GM18861 (cell line): ENCODE data around the gene PHRF1.
"Not testable (repeated sequence)": the region's sequence is repeated elsewhere in the genome, so short reads cannot be mapped to it uniquely, and the experiment has no call there.

ENCODE experiments used
- ATAC-seq: cut with Tn5 transposase; IDR thresholded peaks from one replicate; pipeline ENCODE4 v1.9.1; 2021; ENCODE audit not compliant: unreplicated experiment

PHRF1 gene

GRCh38 chr11:571802-572185 lies 4.5 kb upstream of the PHRF1 start:
- no peak for ATAC-seq

GRCh38 chr11:573146-573759 lies 3.0 kb upstream of the PHRF1 start:
- no peak for ATAC-seq

GRCh38 chr11:574031-574570 lies 2.2 kb upstream of the PHRF1 start:
- not testable (repeated sequence) for ATAC-seq

GRCh38 chr11:574632-575312 lies 1.5 kb upstream of the PHRF1 start:
- ATAC-seq: no peak

- ATAC-seq: no peak
Observed at GRCh38 chr11:575313-575995, 816 bp upstream of the PHRF1 start.

- ATAC-seq: no peak
Observed at GRCh38 chr11:576811-577610, 741 bp downstream of the PHRF1 start.

GRCh38 chr11:577611-577894 lies 1.3 kb downstream of the PHRF1 start:
- ATAC-seq: no peak

- ATAC-seq: no peak
Observed at GRCh38 chr11:578276-579035, 2.2 kb downstream of the PHRF1 start.

GRCh38 chr11:579830-580601 lies 3.7 kb downstream of the PHRF1 start:
- no peak for ATAC-seq

- ATAC-seq: no peak
Observed at GRCh38 chr11:581342-581741, 5.1 kb downstream of the PHRF1 start.

- ATAC-seq: no peak
Observed at GRCh38 chr11:581752-582151, 5.5 kb downstream of the PHRF1 start.

- ATAC-seq: no peak
Observed at GRCh38 chr11:584287-584686, 8.0 kb downstream of the PHRF1 start.

GRCh38 chr11:586376-587316 lies 10.4 kb downstream of the PHRF1 start:
- ATAC-seq: no peak

- ATAC-seq: no peak
Observed at GRCh38 chr11:587546-587945, 11.3 kb downstream of the PHRF1 start.

- no peak for ATAC-seq
Observed at GRCh38 chr11:587978-588380, 11.7 kb downstream of the PHRF1 start.

- ATAC-seq: no peak
Observed at GRCh38 chr11:589798-590197, 13.5 kb downstream of the PHRF1 start.

GRCh38 chr11:590997-591396 lies 14.7 kb downstream of the PHRF1 start:
- ATAC-seq: no peak

GRCh38 chr11:592501-592900 lies 16.2 kb downstream of the PHRF1 start:
- ATAC-seq: no peak

- ATAC-seq: no peak
Observed at GRCh38 chr11:592918-593317, 16.6 kb downstream of the PHRF1 start.
